GM12874 (cell line): Measurements from ENCODE around the gene PTH2.

ENCODE experiments used
- CTCF ChIP-seq: IDR thresholded peaks from 2 replicates; pipeline ENCODE4 v1.5.1; 2011; ENCODE audit warnings: low read depth, mild to moderate bottlenecking, control low read depth, low read length, moderate library complexity; ENCODE audit not compliant: insufficient read depth

PTH2 gene

GRCh38 chr19:49427339-49427738 is 4.1 kb upstream of the PTH2 start:
- TF ChIP-seq CTCF = no peak

GRCh38 chr19:49425922-49426592 is 2.8 kb upstream of the PTH2 start:
- TF ChIP-seq CTCF = no peak

- no peak for TF ChIP-seq CTCF
Measured at GRCh38 chr19:49425178-49425577, 1.9 kb upstream of the PTH2 start, which contains the start of gene GFY. Gene GFY, plus strand, starts transcription at chr19:49425388. Its CDS starts 1,043 bp downstream, at chr19:49426431.

- no peak for TF ChIP-seq CTCF
Measured at GRCh38 chr19:49423985-49424303, 703 bp upstream of the PTH2 start.

- peak; percentile 76 for TF ChIP-seq CTCF
Measured at GRCh38 chr19:49422407-49423070, 702 bp downstream of the PTH2 start.

- TF ChIP-seq CTCF = no peak
Measured at GRCh38 chr19:49421878-49422202, 1.4 kb downstream of the PTH2 start.

GRCh38 chr19:49421039-49421877 is 2.0 kb downstream of the PTH2 start:
- no peak for TF ChIP-seq CTCF
